HG03442 (cell line): ENCODE results near the gene AURKB.
"Not testable (repeated sequence)": the region's sequence is repeated elsewhere in the genome, so short reads cannot be mapped to it uniquely, and the experiment has no call there.

Experiments used
- ATAC-seq: cut with Tn5 transposase; IDR thresholded peaks from one replicate; pipeline ENCODE4 v1.9.1; 2021; ENCODE audit warnings: mild to moderate bottlenecking, moderate library complexity; ENCODE audit not compliant: unreplicated experiment

AURKB gene

GRCh38 chr17:8225813-8226535, 15.6 kb upstream of the AURKB start:
- ATAC-seq: no peak

DNA sequence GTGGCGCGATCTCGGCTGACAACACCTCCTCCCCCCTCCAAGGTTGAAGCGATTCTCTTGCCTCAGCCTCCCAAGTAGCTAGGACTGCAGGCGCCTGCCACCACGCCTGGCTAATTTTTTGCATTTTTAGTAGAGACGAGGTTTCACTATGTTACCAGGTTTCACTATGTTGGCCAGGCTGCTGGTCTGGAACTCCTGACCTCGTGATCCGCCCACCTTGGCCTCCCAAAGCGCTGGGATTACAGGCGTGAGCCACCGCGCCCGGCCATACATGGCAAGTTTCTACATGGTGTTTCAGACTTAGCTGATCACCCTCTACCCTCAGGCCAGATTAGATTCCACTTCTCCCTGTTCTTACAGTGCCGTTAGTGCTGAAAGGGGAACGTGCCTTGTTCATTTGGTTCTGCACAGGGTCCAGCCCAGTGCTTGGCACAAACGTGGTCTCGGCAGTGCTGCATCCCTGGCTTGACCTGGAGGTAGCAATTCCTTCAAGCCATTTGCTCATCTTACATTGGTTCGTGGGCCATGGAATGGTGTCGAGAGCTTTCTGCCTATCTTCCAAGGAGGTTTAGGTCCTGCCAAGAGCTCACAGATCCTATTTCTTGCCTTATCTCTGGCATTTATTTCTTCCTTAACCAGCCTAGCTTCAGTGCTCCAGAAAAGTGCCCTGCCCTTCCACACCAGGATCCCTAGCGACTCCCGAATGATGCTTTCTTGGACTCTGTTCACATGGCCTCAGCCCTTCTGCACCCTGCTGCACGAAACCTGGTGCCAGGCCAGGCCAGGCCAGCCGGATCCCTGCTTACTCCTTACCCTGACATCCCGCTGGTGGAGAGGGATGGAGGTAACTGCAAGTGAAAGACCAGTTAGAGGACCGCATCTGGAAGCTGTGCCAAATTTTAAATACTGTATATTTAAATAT, 14.8 kb upstream of the AURKB start:
- ATAC-seq: no peak

GRCh38 chr17:8223356-8224126, 13.2 kb upstream of the AURKB start:
- ATAC-seq: no peak

GRCh38 chr17:8222630-8223355, 12.4 kb upstream of the AURKB start:
- ATAC-seq: peak; percentile 31

- ATAC-seq: peak; percentile 21
Observed at GRCh38 chr17:8222380-8222629, 11.9 kb upstream of the AURKB start.

- peak; percentile 35 for ATAC-seq
Observed at GRCh38 chr17:8221663-8222379, 11.4 kb upstream of the AURKB start.

DNA sequence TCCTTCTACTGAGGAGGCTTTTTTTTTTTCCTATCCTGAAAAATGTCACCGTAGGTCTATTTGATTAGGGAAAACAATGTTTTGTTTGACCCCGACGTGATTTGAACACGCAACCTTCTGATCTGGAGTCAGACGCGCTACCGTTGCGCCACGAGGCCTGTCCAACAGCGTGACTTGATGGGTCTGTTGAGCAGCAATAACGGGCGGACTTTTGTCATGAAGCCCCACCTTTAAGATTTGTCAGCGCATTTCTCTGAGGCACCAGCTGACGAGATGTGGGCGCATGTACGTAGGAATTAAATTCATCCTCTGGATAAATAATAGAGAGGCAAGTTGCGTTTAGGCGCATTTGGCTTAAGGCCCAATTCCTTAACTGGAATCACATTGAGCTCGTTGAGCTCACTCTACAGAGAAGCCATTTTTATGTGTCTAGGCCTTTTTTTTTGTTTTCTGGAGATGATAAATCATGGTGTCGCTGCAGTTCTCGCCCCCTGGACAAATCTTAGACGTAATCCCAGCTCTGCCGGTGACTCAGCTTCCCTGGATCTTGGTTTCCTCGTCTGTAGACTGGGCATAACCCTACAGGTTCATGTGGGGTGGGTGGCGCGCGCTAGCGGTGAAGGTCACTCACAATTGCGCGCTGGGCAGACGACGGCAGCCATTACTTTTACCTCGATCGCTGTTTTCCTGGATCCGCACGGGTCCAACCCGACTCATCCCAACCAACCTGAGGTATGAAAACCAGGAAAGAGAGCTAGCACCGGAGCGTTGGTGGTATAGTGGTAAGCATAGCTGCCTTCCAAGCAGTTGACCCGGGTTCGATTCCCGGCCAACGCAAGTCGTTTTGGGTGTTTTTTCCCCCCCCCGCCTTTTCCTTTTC, 10.6 kb upstream of the AURKB start:
- ATAC-seq: no peak

- ATAC-seq: not testable (repeated sequence)
Observed at GRCh38 chr17:8214000-8214399, 3.6 kb upstream of the AURKB start.

DNA sequence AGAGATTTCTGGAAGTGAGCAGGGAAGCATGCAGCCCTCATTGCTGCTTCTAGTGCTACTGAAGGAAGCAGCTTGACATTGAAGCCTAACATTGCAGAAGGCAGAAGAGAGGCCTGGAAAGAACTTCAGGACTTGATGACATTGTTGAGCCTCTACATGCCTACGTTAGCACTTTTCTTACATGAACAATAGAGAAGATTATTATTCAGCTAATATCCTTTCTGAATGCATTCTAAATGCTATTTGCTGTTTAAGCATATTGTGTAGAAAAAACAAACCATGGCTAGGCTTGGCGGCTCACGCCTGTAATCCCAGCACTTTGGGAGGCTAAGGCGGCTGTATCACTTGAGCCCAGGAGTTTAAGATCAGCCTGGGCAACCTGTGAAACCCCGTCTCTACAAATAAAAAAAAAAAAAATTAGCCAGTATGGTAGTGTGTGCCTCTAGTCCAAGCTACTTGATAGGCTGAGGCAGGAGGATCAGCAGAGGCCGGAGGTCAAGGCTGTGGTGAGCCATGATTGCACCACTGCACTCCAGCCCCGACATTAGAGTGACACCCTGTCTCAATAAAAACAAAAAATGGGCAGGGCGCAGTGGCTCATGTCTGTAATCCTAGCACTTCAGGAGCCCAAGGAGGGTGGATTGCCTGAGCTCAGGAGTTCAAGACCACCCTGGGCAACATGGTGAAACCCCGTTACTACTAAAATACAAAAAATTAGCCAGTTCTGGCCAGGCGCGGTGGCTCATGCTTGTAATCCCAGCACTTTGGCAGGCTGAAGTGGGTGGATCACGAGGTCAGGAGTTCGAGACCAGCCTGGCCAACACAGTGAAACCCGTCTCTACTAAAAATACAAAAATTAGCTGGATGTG, 2.2 kb upstream of the AURKB start:
- no peak for ATAC-seq

GRCh38 chr17:8210761-8211458, 535 bp upstream of the AURKB start:
- ATAC-seq: no peak

GRCh38 chr17:8206536-8206935, 3.8 kb downstream of the AURKB start:
- ATAC-seq: no peak

DNA sequence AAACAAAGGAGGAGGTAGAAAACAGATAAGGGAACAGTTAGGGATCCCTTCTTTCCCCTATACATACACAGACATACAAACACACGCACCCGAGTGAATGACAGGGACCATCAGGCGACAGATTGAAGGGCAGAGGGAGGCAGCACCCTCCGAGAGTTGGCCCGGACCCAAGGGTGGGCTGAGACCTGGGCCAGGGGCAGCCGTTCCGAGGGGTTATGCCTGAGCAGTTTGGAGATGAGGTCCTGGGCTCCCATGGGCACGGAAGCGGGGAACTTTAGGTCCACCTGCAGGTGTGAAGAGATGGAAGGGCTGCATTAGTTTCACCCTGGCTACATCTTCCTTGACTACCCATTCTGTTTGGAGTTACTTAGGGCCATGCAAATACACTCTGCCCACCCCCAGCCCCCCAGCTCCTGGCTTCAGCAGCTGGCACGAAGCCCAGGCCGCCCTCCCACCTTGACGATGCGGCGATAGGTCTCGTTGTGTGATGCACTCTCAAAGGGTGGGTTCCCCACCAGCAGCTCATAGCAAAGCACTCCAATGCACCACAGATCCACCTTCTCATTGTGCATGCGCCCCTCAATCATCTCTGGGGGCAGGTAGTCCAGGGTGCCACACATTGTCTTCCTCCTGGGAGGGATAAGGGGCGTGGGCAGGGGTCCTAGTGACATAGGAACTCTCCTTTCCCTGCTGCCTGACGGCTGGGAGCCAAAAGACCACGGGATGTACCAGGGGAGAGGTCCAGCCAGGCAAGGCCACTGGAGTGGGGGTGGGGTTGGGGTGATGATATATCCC, 5.4 kb downstream of the AURKB start:
- no peak for ATAC-seq

DNA sequence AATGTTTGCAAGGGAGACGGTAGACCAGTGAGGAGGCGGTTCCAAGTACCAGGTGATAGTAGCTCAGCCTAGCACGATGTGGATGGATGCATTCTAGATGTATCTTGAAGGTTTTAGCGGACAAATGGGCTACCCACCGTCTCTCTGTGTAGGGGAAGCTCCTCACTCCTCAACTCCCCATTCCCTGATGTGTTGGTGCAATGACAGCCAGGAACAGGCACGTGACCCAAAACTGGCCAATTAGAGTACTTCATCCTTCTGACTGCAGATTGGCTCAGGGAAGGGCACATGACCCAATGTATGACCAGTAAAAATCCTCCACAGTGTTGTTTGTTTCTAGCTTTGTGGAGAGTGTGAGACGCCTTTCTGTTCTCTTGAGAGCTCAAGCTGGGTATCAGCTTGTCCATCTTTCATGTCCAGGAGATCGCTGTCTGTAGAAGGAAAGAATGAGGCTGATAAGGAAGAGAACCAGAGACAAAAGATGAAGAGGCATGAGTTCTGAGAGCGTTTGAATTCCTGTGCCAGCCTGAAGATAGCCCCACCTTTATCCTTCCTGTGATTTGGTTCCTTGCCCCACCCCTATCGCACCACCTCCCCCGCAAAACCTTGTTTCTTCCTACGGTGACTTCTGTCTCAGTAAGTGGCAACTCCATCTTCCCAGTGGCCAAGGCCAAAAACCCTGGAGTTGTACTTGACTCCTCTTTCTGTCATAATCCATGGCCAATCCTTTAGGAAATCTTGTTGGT, 18.1 kb downstream of the AURKB start:
- ATAC-seq: no peak

DNA sequence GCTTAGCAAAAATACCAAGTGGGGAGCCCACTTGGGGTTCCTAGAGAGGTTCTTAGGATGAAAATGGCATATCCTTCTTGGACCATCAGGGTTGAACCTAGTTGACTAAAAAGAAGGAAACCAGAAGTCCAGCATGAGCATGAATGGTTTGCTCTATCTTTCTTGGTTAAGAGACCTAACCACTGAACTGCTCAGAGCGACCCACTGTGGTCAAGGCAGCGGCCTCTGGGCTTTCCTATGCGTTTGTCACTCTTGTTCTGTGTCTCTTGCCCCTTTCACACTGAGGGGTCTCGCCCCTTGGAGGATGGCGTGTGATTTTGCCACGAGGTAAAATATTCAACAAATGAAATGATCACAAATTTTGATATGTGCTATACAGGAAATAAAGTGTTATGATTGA, 19.9 kb downstream of the AURKB start:
- ATAC-seq: no peak

DNA sequence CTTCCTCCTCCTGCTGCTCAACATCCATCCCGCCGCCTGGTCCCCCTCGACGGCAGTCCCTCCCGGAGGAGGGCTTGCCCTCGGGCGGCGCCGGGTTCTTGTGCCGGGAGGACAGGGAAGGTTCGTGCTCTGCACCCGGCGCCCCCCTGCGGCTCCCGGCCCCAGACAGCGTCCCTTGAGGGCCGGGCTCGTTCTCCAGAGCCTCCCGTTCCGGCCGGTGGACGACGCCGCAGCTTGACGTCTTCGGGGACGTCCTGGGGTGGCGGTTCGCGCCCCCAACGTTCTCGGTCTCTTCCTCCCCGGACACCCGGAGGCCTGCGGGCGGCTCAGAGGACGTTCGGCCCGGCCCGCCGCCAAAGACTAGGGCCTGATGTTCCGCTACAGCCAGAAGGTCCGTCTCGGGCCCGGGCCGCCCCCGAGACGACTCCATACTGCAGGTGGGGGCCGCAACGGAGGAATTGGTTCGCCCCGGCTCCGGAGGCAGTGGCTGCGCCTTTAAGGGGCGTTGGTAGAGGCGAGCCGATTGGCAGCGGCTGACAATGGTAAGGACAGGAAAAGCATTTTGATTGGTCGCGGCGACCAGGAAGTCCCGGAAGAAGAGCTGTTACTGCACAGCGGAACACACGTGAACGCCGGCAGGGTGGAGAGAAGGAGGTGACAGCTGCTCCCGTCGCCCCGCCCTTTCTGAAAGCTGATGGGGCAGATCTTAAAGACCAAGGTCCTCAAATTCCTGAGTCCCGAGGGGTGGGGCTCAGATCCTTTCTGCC, 20.5 kb downstream of the AURKB start, which contains the start of gene BORCS6:
Gene BORCS6 (minus strand): TSS at position 470 of the 767 bp plus-strand sequence. CDS start 40 bp downstream, at position 430.
- ATAC-seq: peak; percentile 42
